IMR-90 (cell line): ENCODE data around the gene PTGDR2. TPM values are rescaled to one million over a fixed set of nuclear protein-coding genes. Genes with fewer than 3 reads are reported as not detected.

Experiments used
- ATAC-seq: fragments of 200-7000 bp; cut with Tn5 transposase; 2 replicates; pipeline ENCODE4 v1.9.1; 2020; ENCODE audit warnings: low read depth, mild to moderate bottlenecking, moderate library complexity
- BruUV-seq: library from RNA; stranded (reverse); fragments of 400-500 nt; replicated peaks from 2 replicates; lab custom pipeline; 2021; lab: Mats Ljungman, UMichigan
- CTCF ChIA-PET: fragments of 300-600 bp; formaldehyde crosslinking; extraction: SDS; loops from one replicate; lab custom pipeline; 2021; ENCODE audit warnings: antibody characterized with exemption; lab: Yijun Ruan, JAX
- POLR2A ChIA-PET: fragments of 300-600 bp; sonication (Branson Sonifier 250); formaldehyde crosslinking; loops from one replicate; lab custom pipeline; 2022; ENCODE audit warnings: antibody characterized with exemption; ENCODE audit not compliant: unreplicated experiment; lab: Charles Lee
- DNase-seq: peaks from one replicate; pipeline ENCODE4 v3.0.0; 2013
- H2AFZ ChIP-seq: replicated peaks from 2 replicates; pipeline ENCODE3; 2013; ENCODE audit warnings: low read length, mild to moderate bottlenecking; ENCODE audit not compliant: poor library complexity
- H2AK5ac ChIP-seq: 2 replicates; pipeline ENCODE4 v1.6.1; 2013; ENCODE audit warnings: low read depth, low read length, inconsistent platforms
- H2AK9ac ChIP-seq: replicated peaks from 2 replicates; pipeline ENCODE3; 2013; ENCODE audit warnings: mild to moderate bottlenecking, low read depth, low read length, moderate library complexity; ENCODE audit not compliant: poor library complexity
- H2BK120ac ChIP-seq: 2 replicates; pipeline ENCODE4 v1.6.1; 2013; ENCODE audit warnings: low read depth, low read length, inconsistent platforms
- H2BK15ac ChIP-seq: 3 replicates; pipeline ENCODE4 v1.6.1; 2013; ENCODE audit warnings: low read depth, low read length, inconsistent platforms
- H2BK20ac ChIP-seq: 2 replicates; pipeline ENCODE4 v1.6.1; 2013; ENCODE audit warnings: low read depth, mild to moderate bottlenecking, inconsistent platforms, low read length, moderate library complexity
- H2BK5ac ChIP-seq: 2 replicates; pipeline ENCODE4 v1.6.1; 2013; ENCODE audit warnings: mild to moderate bottlenecking, low read depth, low read length, inconsistent platforms; ENCODE audit not compliant: poor library complexity, severe bottlenecking
- H3K14ac ChIP-seq: replicated peaks from 2 replicates; pipeline ENCODE4 v1.6.1; 2013; ENCODE audit warnings: low read depth, low read length, inconsistent platforms
- H3K18ac ChIP-seq: 2 replicates; pipeline ENCODE4 v1.6.1; 2013; ENCODE audit warnings: low read depth, low read length, control low read depth
- H3K23ac ChIP-seq: 2 replicates; pipeline ENCODE4 v1.6.1; 2013; ENCODE audit warnings: low read depth, low read length, inconsistent platforms
- H3K27ac ChIP-seq: 2 replicates; pipeline ENCODE4 v1.5.1; 2013; ENCODE audit warnings: mild to moderate bottlenecking, control low read depth, low read length; ENCODE audit not compliant: insufficient read depth
- H3K27me3 ChIP-seq: 2 replicates; pipeline ENCODE4 v1.6.1; 2013; ENCODE audit warnings: low read length; ENCODE audit not compliant: control insufficient read depth, insufficient read depth
- H3K36me3 ChIP-seq: 2 replicates; pipeline ENCODE4 v1.6.1; 2013; ENCODE audit warnings: low read length, mixed read lengths; ENCODE audit not compliant: control insufficient read depth, insufficient read depth
- H3K4ac ChIP-seq: 2 replicates; pipeline ENCODE4 v1.6.1; 2013; ENCODE audit warnings: low read depth, low read length, inconsistent platforms
- H3K4me1 ChIP-seq: 2 replicates; pipeline ENCODE4 v1.6.1; 2013; ENCODE audit warnings: low read length, mixed read lengths; ENCODE audit not compliant: control insufficient read depth, insufficient read depth
- H3K4me2 ChIP-seq: 2 replicates; pipeline ENCODE4 v1.6.1; 2013; ENCODE audit warnings: low read depth, mild to moderate bottlenecking, control low read depth, low read length, moderate library complexity
- H3K4me3 ChIP-seq: 2 replicates; pipeline ENCODE4 v1.5.1; 2013; ENCODE audit warnings: low read depth, mild to moderate bottlenecking, control low read depth, low read length, moderate library complexity; ENCODE audit not compliant: insufficient read depth
- H3K56ac ChIP-seq: 2 replicates; pipeline ENCODE4 v1.6.1; 2013; ENCODE audit warnings: low read length, inconsistent platforms; ENCODE audit not compliant: insufficient read depth; ENCODE audit errors: extremely low read depth
- H3K79me1 ChIP-seq, 2 experiments: 2 replicates each; pipeline ENCODE4 v1.6.1; 2013; ENCODE audit warnings: low read length in 2 of 2, inconsistent platforms in 1 of 2, low read depth in 1 of 2
- H3K9ac ChIP-seq: 2 replicates; pipeline ENCODE4 v1.6.1; 2013; ENCODE audit warnings: low read depth, low read length, control low read depth
- H3K9me1 ChIP-seq: 2 replicates; pipeline ENCODE4 v1.6.1; 2013; ENCODE audit warnings: low read length, inconsistent platforms; ENCODE audit not compliant: insufficient read depth
- H3K9me3 ChIP-seq: 2 replicates; pipeline ENCODE4 v1.6.1; 2013; ENCODE audit warnings: low read length; ENCODE audit not compliant: control insufficient read depth, insufficient read depth
- H4K20me1 ChIP-seq: 2 replicates; pipeline ENCODE4 v1.6.1; 2013; ENCODE audit warnings: low read length, inconsistent platforms; ENCODE audit not compliant: insufficient read depth
- H4K5ac ChIP-seq: 2 replicates; pipeline ENCODE4 v1.6.1; 2013; ENCODE audit warnings: mild to moderate bottlenecking, low read depth, low read length, control low read depth
- H4K8ac ChIP-seq, 2 experiments: 2 replicates each; pipeline ENCODE4 v1.6.1; 2013; ENCODE audit warnings: low read depth in 2 of 2, low read length in 2 of 2, control low read depth in 1 of 2, inconsistent platforms in 1 of 2
- H4K91ac ChIP-seq: 2 replicates; pipeline ENCODE4 v1.6.1; 2013; ENCODE audit warnings: low read depth, low read length, inconsistent platforms; ENCODE audit not compliant: insufficient read depth
- BHLHE40 ChIP-seq: fragments of 150-350 bp; IDR thresholded peaks from 2 replicates; pipeline ENCODE4 v1.6.1; 2016; ENCODE audit warnings: mild to moderate bottlenecking, low read depth, low read length
- CEBPB ChIP-seq: IDR thresholded peaks from 2 replicates; pipeline ENCODE4 v1.6.1; 2012; ENCODE audit warnings: low read depth, low read length, improper control_type of control experiment
- CHD1 ChIP-seq: IDR thresholded peaks from 2 replicates; pipeline ENCODE4 v1.6.1; 2012; ENCODE audit warnings: low read depth, low read length, improper control_type of control experiment
- CTCF ChIP-seq: conservative IDR thresholded peaks from 2 replicates; pipeline ENCODE4 v1.5.1; 2012; ENCODE audit warnings: mild to moderate bottlenecking, low read depth, low read length, improper control_type of control experiment
- FOS ChIP-seq: fragments of 150-350 bp; IDR thresholded peaks from 2 replicates; pipeline ENCODE4 v1.6.1; 2016; ENCODE audit warnings: low read depth, low read length
- MAZ ChIP-seq: IDR thresholded peaks from 2 replicates; pipeline ENCODE4 v1.6.1; 2012; ENCODE audit warnings: low read depth, mild to moderate bottlenecking, low read length, improper control_type of control experiment, moderate library complexity, borderline replicate concordance
- MXI1 ChIP-seq: IDR thresholded peaks from 2 replicates; pipeline ENCODE4 v1.6.1; 2012; ENCODE audit warnings: low read depth, mild to moderate bottlenecking, low read length, moderate library complexity, borderline replicate concordance
- NFE2L2 ChIP-seq: fragments of 150-350 bp; IDR thresholded peaks from 2 replicates; pipeline ENCODE4 v1.6.1; 2016; ENCODE audit warnings: low read depth, mild to moderate bottlenecking, low read length
- RCOR1 ChIP-seq: IDR thresholded peaks from 2 replicates; pipeline ENCODE4 v1.6.1; 2012; ENCODE audit warnings: mild to moderate bottlenecking, low read length, improper control_type of control experiment; ENCODE audit not compliant: insufficient replicate concordance
- RFX5 ChIP-seq: IDR thresholded peaks from 2 replicates; pipeline ENCODE4 v1.8.0; 2012; ENCODE audit warnings: low read depth, mild to moderate bottlenecking, low read length, moderate library complexity
- SMC3 ChIP-seq: fragments of 150-350 bp; IDR thresholded peaks from 2 replicates; pipeline ENCODE4 v1.6.1; 2016; ENCODE audit warnings: low read depth, mild to moderate bottlenecking, antibody characterized with exemption, low read length, moderate library complexity
- WGBS, 2 experiments: methylation state at CpG; one replicate each; pipeline versions ENCODE4 v1.1.5 to v1.1.7; 2013; ENCODE audit warnings: missing lambda C conversion rate in 2 of 2; ENCODE audit not compliant: insufficient read length in 1 of 2; ENCODE audit errors: extremely low coverage in 2 of 2; 5-methylcytosine and 5-hydroxymethylcytosine counted together
- dilution Hi-C: fragments of 300-500 bp; cut with HindIII; formaldehyde crosslinking; loops from one replicate; pipeline ENCODE4 v1.14.3; 2018; ENCODE audit warnings: low sequenced_read_pairs; ENCODE audit not compliant: unreplicated experiment
- in situ Hi-C: fragments of 300-500 bp; cut with MboI; formaldehyde crosslinking; loops from 3 replicates; pipeline ENCODE4 v1.14.3; 2019; ENCODE audit warnings: low sequenced_read_pairs, inconsistent platforms, mixed read lengths
- intact Hi-C: fragments of 100-400 bp; cut with micrococcal nuclease; formaldehyde crosslinking; loops from 2 replicates; pipeline ENCODE4 v1.10.0; 2022
- polyA plus RNA-seq, 3 experiments: library from polyadenylated mRNA; depleted of rRNA; stranded (reverse); fragments of >200 nt; gene quantifications; 2 replicates each; pipeline ENCODE4 v1.2.3, GENCODE V29; 2012; ENCODE audit warnings: low replicate concordance in 1 of 3
- total RNA-seq: library from RNA; depleted of rRNA; stranded (reverse); fragments of >200 nt; gene quantifications from 2 replicates; pipeline ENCODE4 v1.2.3, GENCODE V29; 2012
- TF ChIP-seq, protein P1 (sequence below): fragments of 150-350 bp; IDR thresholded peaks from 2 replicates; pipeline ENCODE4 v1.6.1; 2016; ENCODE audit warnings: low read depth, mild to moderate bottlenecking, low read length, moderate library complexity, borderline replicate concordance
- TF ChIP-seq, protein P2 (sequence below): fragments of 150-350 bp; IDR thresholded peaks from 2 replicates; pipeline ENCODE4 v1.6.1; 2017; ENCODE audit warnings: mild to moderate bottlenecking, antibody characterized with exemption, low read length, low read depth

Gene PTGDR2
- total and polyA plus RNA-seq, 2 of the 4 experiments (the other 2 are of a cell fraction): under 0.01 to 0.12 TPM

- Histone ChIP-seq H3K14ac (no peak overlapping the region), H4K91ac (no peak overlapping the region), H3K9me1 (peaks cover 11% of the 10 kb centered on the region), H2AK5ac (no peak overlapping the region; the same call in 1 of the 2 replicates), H3K23ac (peak overlapping the region; percentile 17; the same call in 1 of the 2 replicates), H3K36me3 (peaks cover 10% of the 10 kb centered on the region), H2BK5ac (no peak overlapping the region), H2BK15ac (no peak overlapping the region), H3K4ac (no peak overlapping the region), H3K4me2 (peak overlapping the region; percentile 72), H3K4me1 (peaks cover 25% of the 10 kb centered on the region), H4K8ac (no peak overlapping the region), H2BK20ac (no peak overlapping the region), H3K4me3 (no peak overlapping the region), H4K20me1 (0 out of 2 replicates have a peak, but pooled peaks cover 12% of the 10 kb centered on the region), H3K79me1 (peaks cover 19 to 53% of the 10 kb centered on the region in 2 experiments), H2AFZ (peak overlapping the region; percentile 8), H3K9ac (peak overlapping the region; percentile 49), H3K27ac (no peak overlapping the region), H2AK9ac (peak overlapping the region; percentile 66), H3K56ac (no peak overlapping the region), H3K27me3 (no peaks in the 10 kb centered on the region), H2BK120ac (no peak overlapping the region), H3K18ac (no peak overlapping the region), H3K9me3 (no peaks in the 10 kb centered on the region), H4K5ac (no peak overlapping the region)
- BruUV-seq: no TSS peak
- intact Hi-C loops (no loop called here), dilution Hi-C loops (no loop called here), in situ Hi-C loops (no loop called here)
- ChIA-PET CTCF (interaction anchor here (1.1 kb wide), 2 partner anchors 12 to 43 kb away, joined by 4 read pairs; partner anchors contain the start of gene PTGDR2), POLR2A (no interaction called here)
- peak; percentile 12; the same call in 1 of the 2 replicates for ATAC-seq
- peak; percentile 56 for DNase-seq
- WGBS, 2 experiments: 64% methylated on average over 3 of the region's 10 CpGs; no CpG with 5 or more reads in 1 of the 2 experiments
- TF ChIP-seq RCOR1 (no peak), CTCF (no peak), MAZ (no peak), BHLHE40 (no peak), FOS (no peak), NFE2L2 (no peak), MXI1 (no peak), CHD1 (no peak), CEBPB (no peak), SMC3 (no peak), RFX5 (no peak)
- TF ChIP-seq, protein P1, sequence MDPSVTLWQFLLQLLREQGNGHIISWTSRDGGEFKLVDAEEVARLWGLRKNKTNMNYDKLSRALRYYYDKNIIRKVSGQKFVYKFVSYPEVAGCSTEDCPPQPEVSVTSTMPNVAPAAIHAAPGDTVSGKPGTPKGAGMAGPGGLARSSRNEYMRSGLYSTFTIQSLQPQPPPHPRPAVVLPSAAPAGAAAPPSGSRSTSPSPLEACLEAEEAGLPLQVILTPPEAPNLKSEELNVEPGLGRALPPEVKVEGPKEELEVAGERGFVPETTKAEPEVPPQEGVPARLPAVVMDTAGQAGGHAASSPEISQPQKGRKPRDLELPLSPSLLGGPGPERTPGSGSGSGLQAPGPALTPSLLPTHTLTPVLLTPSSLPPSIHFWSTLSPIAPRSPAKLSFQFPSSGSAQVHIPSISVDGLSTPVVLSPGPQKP: no peak
- TF ChIP-seq, protein P2, sequence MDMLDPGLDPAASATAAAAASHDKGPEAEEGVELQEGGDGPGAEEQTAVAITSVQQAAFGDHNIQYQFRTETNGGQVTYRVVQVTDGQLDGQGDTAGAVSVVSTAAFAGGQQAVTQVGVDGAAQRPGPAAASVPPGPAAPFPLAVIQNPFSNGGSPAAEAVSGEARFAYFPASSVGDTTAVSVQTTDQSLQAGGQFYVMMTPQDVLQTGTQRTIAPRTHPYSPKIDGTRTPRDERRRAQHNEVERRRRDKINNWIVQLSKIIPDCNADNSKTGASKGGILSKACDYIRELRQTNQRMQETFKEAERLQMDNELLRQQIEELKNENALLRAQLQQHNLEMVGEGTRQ: no peak
These were observed 11.5 kb downstream of the PTGDR2 start for GRCh38 chr11:60844045-60844869.
